Measurements from ENCODE around the gene UNC93B1.

Gene UNC93B1

GRCh38 chr11:68015467-68015866 lies 11.6 kb upstream of the UNC93B1 start:
- no peak overlapping the region for H3K4me3 ChIP-seq (ENCODE audit: low read length)
- no peak overlapping the region for H3K27ac ChIP-seq (ENCODE audit: low read depth, low read length)
- peaks cover 4% of the 10 kb centered on the region for H3K4me1 ChIP-seq (ENCODE audit: control insufficient read depth, insufficient read depth, low read length)
- no peaks in the 10 kb centered on the region for H3K27me3 ChIP-seq (ENCODE audit: control insufficient read depth, insufficient read depth, low read length)
- H3K9ac ChIP-seq (ENCODE audit: low read length) = no peak overlapping the region
- H3K36me3 ChIP-seq (ENCODE audit: control insufficient read depth, insufficient read depth, low read length) = no peaks in the 10 kb centered on the region

DNA sequence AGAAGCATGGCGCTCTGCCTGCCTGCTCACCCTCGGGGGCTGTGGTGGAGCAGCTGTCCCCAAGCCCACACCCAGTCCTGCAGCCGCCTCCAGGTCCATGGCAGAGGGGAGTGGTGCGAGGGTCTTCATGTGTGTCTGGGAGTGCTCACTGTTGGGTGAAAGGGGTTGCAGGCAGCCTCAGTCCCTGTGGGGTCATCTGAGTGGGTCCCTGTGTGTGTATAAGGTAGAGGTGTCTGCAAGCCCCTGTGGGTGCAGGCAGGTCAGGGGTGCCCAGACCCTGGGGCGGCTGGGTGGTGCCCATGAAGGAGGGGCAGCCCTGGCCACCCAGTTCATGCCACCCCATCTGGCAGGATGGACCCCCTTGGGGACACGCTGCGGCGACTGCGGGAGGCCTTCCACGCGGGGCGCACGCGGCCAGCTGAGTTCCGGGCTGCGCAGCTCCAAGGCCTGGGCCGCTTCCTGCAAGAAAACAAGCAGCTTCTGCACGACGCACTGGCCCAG lies 11.1 kb upstream of the UNC93B1 start:
- Histone ChIP-seq H3K27ac (ENCODE audit: low read depth, low read length) (no peak overlapping the region), H3K27me3 (ENCODE audit: control insufficient read depth, insufficient read depth, low read length) (no peaks in the 10 kb centered on the region), H3K4me1 (ENCODE audit: control insufficient read depth, insufficient read depth, low read length) (peaks cover 8% of the 10 kb centered on the region), H3K9ac (ENCODE audit: low read length) (no peak overlapping the region), H3K36me3 (ENCODE audit: control insufficient read depth, insufficient read depth, low read length) (no peaks in the 10 kb centered on the region), H3K4me3 (ENCODE audit: low read length) (no peak overlapping the region)

- H3K9ac ChIP-seq (ENCODE audit: low read length) = no peak overlapping the region
- no peaks in the 10 kb centered on the region for H3K27me3 ChIP-seq (ENCODE audit: control insufficient read depth, insufficient read depth, low read length)
- peak overlapping the region; percentile 51 for H3K27ac ChIP-seq (ENCODE audit: low read depth, low read length)
- H3K36me3 ChIP-seq (ENCODE audit: control insufficient read depth, insufficient read depth, low read length) = no peaks in the 10 kb centered on the region
- peaks cover 12% of the 10 kb centered on the region for H3K4me1 ChIP-seq (ENCODE audit: control insufficient read depth, insufficient read depth, low read length)
- H3K4me3 ChIP-seq (ENCODE audit: low read length) = no peak overlapping the region
Observed at GRCh38 chr11:68014157-68014946, 10.5 kb upstream of the UNC93B1 start.

GRCh38 chr11:68013611-68014156 lies 9.8 kb upstream of the UNC93B1 start:
- H3K36me3 ChIP-seq (ENCODE audit: control insufficient read depth, insufficient read depth, low read length) = no peaks in the 10 kb centered on the region
- no peak overlapping the region for H3K9ac ChIP-seq (ENCODE audit: low read length)
- no peaks in the 10 kb centered on the region for H3K27me3 ChIP-seq (ENCODE audit: control insufficient read depth, insufficient read depth, low read length)
- H3K27ac ChIP-seq (ENCODE audit: low read depth, low read length) = peak overlapping the region; percentile 51
- no peak overlapping the region for H3K4me3 ChIP-seq (ENCODE audit: low read length)
- H3K4me1 ChIP-seq (ENCODE audit: control insufficient read depth, insufficient read depth, low read length) = peaks cover 12% of the 10 kb centered on the region

GRCh38 chr11:68012843-68013610 lies 9.1 kb upstream of the UNC93B1 start:
- peaks cover 12% of the 10 kb centered on the region for H3K4me1 ChIP-seq (ENCODE audit: control insufficient read depth, insufficient read depth, low read length)
- H3K27me3 ChIP-seq (ENCODE audit: control insufficient read depth, insufficient read depth, low read length) = no peaks in the 10 kb centered on the region
- H3K9ac ChIP-seq (ENCODE audit: low read length) = no peak overlapping the region
- no peak overlapping the region for H3K4me3 ChIP-seq (ENCODE audit: low read length)
- peak overlapping the region; percentile 51 for H3K27ac ChIP-seq (ENCODE audit: low read depth, low read length)
- no peaks in the 10 kb centered on the region for H3K36me3 ChIP-seq (ENCODE audit: control insufficient read depth, insufficient read depth, low read length)

GRCh38 chr11:68012044-68012842 lies 8.3 kb upstream of the UNC93B1 start:
- Histone ChIP-seq H3K9ac (ENCODE audit: low read length) (no peak overlapping the region), H3K36me3 (ENCODE audit: control insufficient read depth, insufficient read depth, low read length) (no peaks in the 10 kb centered on the region), H3K4me1 (ENCODE audit: control insufficient read depth, insufficient read depth, low read length) (peaks cover 12% of the 10 kb centered on the region)

GRCh38 chr11:68011051-68011943 lies 7.4 kb upstream of the UNC93B1 start:
- H3K27ac ChIP-seq (ENCODE audit: low read depth, low read length) = peak overlapping the region; percentile 89
- peak overlapping the region; percentile 22 for H3K4me3 ChIP-seq (ENCODE audit: low read length)
- H3K27me3 ChIP-seq (ENCODE audit: control insufficient read depth, insufficient read depth, low read length) = no peaks in the 10 kb centered on the region
- no peaks in the 10 kb centered on the region for H3K36me3 ChIP-seq (ENCODE audit: control insufficient read depth, insufficient read depth, low read length)
- peaks cover 12% of the 10 kb centered on the region for H3K4me1 ChIP-seq (ENCODE audit: control insufficient read depth, insufficient read depth, low read length)
- no peak overlapping the region for H3K9ac ChIP-seq (ENCODE audit: low read length)

More at GRCh38 chr11:68012044-68012842, 8.3 kb upstream of the UNC93B1 start:
- no peak overlapping the region for H3K4me3 ChIP-seq (ENCODE audit: low read length)
- no peaks in the 10 kb centered on the region for H3K27me3 ChIP-seq (ENCODE audit: control insufficient read depth, insufficient read depth, low read length)
- H3K27ac ChIP-seq (ENCODE audit: low read depth, low read length) = no peak overlapping the region

DNA sequence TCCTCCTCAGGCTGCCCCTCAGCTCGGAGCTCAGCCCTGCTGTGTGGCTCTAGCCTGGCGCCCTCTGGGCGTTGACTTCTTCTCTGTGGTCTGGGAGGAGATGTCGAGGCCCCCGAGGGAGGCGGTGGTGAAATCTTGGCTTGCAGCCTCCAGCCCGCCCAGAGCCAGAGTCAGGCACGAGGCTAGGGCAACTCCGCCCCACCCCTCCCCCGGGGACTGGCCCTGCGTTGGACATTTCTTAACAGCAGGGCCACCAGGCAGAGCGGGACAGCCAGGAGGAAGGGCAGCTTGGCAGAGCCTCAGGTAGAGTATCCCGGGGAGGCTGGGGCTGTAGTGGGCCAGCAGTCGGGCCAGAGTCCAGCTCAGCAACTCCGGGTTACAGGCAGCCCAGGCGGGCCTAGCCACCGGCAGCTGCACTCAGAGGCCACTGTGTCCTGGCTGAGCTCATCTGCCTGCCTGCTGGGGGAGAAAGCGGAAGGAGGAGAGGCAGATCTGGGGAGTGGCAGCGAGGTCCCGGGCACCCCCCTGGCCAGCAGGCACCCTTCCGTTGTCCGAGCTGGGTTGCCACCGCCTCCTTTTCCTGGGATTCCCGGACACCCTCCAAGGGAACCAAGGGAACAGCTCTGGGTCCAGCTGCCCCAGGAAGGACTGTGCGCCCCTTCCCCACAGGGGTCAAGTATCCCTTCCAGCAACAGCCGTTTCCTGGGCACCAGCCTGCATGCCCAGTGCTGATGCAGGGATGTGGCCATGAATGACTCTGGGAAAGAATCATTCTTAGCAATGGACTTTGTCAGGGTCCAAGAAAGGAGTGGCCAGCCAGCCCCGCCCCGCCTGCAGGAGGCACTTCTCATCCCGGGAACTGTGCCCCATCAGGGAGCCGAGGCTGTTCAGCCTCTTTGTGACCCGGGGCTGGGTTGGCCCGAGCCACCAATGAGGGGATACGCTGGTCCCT lies 6.5 kb upstream of the UNC93B1 start, which contains the start of gene ALDH3B1:
Gene ALDH3B1 (plus strand): TSS at position 238 of the 952 bp plus-strand sequence. CDS start 4,971 bp downstream, outside the sequence.
- Histone ChIP-seq H3K27ac (ENCODE audit: low read depth, low read length) (peak within 1 kb of the TSS; percentile 89), H3K4me1 (ENCODE audit: control insufficient read depth, insufficient read depth, low read length) (peaks cover 12% of the 10 kb centered on the region), H3K4me3 (ENCODE audit: low read length) (peak within 1 kb of the TSS; percentile 54), H3K36me3 (ENCODE audit: control insufficient read depth, insufficient read depth, low read length) (no peaks in the 10 kb centered on the region), H3K9ac (ENCODE audit: low read length) (no peak within 1 kb of the TSS), H3K27me3 (ENCODE audit: control insufficient read depth, insufficient read depth, low read length) (no peaks in the 10 kb centered on the region)

- Histone ChIP-seq H3K9ac (ENCODE audit: low read length) (no peak overlapping the region), H3K27ac (ENCODE audit: low read depth, low read length) (peak overlapping the region; percentile 89), H3K4me3 (ENCODE audit: low read length) (no peak overlapping the region), H3K27me3 (ENCODE audit: control insufficient read depth, insufficient read depth, low read length) (no peaks in the 10 kb centered on the region), H3K4me1 (ENCODE audit: control insufficient read depth, insufficient read depth, low read length) (peaks cover 12% of the 10 kb centered on the region), H3K36me3 (ENCODE audit: control insufficient read depth, insufficient read depth, low read length) (no peaks in the 10 kb centered on the region)
Observed at GRCh38 chr11:68009391-68010089, 5.6 kb upstream of the UNC93B1 start.
